ENCODE measurements around the gene HIVEP3.

DNA sequence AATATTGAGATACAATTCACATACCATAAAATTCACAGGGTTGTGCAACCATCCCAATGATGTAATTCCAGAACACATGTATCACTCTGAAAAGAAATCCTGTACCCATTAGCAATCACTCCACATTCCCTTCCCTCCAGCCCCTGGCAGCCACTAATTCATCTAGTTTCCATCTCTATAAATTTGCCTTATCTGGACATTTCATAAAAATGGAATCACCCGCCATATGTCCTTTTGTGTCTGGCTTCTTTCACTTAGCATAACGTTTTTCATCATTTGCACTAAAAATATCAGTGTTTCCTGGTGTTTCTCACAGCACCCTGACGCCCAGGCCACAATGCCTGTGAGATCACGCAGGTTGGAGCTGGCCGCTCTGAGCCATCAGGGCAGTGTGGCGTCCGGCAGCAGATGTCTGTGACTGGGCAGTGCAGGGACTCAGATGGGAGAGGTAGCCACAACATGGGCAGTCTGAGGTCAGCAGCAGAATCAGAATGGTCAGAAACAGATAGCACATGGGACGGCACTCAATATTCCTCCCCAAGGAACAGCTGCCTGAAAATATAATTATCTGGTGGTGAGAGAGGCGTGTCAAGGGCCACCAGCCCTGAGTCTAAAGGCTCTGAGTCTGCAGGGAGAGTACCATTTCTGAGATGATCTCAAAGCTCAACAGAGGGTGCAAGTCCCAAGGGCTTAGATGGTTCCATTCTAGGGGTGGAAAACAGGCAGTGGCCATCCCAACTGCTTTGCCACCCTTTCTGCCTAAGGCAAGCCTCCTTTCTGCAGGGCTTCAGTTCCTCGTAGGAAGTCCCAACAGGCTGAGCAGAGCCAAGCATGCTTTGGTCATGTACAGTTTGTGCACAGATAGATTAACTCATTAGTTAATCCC is 304.8 kb downstream of the HIVEP3 start:
- TF ChIP-seq, protein P1, sequence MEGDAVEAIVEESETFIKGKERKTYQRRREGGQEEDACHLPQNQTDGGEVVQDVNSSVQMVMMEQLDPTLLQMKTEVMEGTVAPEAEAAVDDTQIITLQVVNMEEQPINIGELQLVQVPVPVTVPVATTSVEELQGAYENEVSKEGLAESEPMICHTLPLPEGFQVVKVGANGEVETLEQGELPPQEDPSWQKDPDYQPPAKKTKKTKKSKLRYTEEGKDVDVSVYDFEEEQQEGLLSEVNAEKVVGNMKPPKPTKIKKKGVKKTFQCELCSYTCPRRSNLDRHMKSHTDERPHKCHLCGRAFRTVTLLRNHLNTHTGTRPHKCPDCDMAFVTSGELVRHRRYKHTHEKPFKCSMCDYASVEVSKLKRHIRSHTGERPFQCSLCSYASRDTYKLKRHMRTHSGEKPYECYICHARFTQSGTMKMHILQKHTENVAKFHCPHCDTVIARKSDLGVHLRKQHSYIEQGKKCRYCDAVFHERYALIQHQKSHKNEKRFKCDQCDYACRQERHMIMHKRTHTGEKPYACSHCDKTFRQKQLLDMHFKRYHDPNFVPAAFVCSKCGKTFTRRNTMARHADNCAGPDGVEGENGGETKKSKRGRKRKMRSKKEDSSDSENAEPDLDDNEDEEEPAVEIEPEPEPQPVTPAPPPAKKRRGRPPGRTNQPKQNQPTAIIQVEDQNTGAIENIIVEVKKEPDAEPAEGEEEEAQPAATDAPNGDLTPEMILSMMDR (IDR thresholded peaks at IDR 0.05; ENCODE audit: insufficient read depth, low read length): no peak
- TF ChIP-seq, protein P2, sequence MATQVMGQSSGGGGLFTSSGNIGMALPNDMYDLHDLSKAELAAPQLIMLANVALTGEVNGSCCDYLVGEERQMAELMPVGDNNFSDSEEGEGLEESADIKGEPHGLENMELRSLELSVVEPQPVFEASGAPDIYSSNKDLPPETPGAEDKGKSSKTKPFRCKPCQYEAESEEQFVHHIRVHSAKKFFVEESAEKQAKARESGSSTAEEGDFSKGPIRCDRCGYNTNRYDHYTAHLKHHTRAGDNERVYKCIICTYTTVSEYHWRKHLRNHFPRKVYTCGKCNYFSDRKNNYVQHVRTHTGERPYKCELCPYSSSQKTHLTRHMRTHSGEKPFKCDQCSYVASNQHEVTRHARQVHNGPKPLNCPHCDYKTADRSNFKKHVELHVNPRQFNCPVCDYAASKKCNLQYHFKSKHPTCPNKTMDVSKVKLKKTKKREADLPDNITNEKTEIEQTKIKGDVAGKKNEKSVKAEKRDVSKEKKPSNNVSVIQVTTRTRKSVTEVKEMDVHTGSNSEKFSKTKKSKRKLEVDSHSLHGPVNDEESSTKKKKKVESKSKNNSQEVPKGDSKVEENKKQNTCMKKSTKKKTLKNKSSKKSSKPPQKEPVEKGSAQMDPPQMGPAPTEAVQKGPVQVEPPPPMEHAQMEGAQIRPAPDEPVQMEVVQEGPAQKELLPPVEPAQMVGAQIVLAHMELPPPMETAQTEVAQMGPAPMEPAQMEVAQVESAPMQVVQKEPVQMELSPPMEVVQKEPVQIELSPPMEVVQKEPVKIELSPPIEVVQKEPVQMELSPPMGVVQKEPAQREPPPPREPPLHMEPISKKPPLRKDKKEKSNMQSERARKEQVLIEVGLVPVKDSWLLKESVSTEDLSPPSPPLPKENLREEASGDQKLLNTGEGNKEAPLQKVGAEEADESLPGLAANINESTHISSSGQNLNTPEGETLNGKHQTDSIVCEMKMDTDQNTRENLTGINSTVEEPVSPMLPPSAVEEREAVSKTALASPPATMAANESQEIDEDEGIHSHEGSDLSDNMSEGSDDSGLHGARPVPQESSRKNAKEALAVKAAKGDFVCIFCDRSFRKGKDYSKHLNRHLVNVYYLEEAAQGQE (IDR thresholded peaks at IDR 0.05; ENCODE audit: insufficient replicate concordance, low read depth): no peak
- TF ChIP-seq POLR2AphosphoS5 (IDR thresholded peaks at IDR 0.05; ENCODE audit: low read depth): no peak
